HG03103 (cell line): ENCODE measurements around the gene ZNF181.
"Not testable (repeated sequence)": the region's sequence is repeated elsewhere in the genome, so short reads cannot be mapped to it uniquely, and the experiment has no call there.

Experiments used
- ATAC-seq: cut with Tn5 transposase; IDR thresholded peaks from one replicate; pipeline ENCODE4 v1.9.1; 2021; ENCODE audit warnings: low read depth; ENCODE audit not compliant: unreplicated experiment

ZNF181 gene

DNA sequence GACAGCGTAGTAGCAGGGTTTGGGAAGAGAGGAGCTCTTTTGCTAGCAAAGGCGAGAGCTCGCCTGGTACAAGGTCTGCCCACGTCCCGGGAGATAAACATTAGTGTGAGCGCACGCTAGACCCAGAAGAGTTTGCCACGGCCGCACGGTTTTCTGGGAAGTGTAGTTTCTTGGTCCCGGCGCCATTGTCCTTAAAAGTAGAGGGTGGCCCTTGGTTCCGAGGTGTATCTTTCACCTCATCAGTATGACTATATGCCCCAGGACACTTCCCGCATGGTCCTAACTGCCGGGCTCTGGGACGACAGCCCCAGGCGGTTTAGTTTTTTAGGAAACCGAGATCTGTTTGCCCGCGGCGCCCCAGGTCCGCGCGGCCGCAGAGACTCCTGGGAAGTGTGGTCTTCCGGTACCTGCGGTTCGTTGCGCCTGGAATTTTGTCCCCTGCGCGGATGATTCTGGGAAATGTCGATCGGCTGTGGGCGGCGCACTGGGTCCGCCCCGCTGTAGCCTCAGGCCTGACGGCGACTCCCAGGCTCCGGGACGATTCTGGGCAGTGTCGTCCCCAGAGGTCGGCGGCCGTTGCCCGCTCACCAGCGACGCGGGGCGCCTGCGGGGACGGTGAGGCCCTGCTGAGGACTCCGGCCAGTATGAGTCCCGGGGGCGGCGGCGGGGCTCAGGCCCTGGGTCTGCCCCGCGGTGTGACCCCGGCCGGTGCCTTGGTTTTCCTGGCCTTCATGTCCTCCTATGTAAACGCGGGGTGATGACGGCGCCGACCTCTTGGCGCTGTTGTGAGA lies at the start of gene ZNF181:
Gene ZNF181 (plus strand): TSS at position 498 of the 791 bp plus-strand sequence. CDS start 795 bp downstream, outside the sequence.
- peak; percentile 67 for ATAC-seq

DNA sequence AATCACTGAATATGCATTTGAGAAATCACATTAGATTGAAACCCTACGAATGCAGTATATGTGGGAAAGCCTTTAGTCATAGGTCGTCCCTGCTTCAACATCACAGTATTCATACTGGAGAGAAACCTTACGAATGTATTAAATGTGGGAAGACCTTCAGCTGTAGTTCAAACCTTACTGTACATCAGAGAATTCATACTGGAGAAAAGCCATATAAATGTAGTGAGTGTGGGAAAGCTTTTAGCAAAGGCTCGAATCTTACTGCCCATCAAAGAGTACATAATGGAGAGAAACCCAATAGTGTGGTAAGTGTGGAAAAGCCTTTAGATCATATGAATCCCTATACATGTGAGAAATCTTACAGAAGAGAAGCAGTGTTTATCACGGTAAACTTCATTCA lies 48.8 kb upstream of the ZNF181 start:
- not testable (repeated sequence) for ATAC-seq

DNA sequence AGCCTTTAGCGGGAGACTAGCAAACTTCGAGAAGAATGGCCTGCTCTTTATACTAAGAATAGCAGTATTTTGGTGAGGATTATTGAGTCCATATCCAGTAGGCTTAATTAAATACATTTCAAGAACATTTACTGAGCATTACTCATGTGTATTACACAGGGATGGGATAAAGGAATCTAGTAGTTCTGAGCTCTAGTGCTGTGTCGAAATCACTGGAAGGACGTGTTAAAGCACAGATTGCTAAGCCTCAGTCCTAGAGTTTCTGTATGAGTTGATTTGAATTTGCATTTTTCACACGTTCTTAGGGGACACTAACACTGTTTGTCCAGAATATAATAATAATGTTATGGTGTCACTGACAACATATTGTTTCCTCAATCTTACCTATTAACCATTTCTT lies 47.6 kb upstream of the ZNF181 start:
- no peak for ATAC-seq

DNA sequence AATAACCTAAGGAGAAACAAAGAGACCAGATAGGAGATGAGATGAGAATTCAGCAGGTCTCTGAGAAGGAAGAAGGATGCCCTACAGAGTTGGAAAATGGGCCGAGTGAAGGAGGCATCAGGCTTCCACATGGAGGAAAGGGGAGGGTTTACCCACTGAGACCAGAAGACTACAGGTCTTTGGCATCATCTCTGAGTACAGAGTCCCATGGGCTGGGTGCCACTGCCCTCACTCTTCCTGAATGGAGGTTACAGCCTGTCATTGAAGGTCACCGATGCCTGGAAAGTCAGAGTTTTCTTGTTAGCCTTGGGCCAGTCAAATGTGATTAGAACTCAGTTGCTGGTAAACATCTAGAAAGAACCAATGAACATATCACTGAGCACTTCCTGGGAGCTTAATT lies 46.7 kb upstream of the ZNF181 start:
- no peak for ATAC-seq

DNA sequence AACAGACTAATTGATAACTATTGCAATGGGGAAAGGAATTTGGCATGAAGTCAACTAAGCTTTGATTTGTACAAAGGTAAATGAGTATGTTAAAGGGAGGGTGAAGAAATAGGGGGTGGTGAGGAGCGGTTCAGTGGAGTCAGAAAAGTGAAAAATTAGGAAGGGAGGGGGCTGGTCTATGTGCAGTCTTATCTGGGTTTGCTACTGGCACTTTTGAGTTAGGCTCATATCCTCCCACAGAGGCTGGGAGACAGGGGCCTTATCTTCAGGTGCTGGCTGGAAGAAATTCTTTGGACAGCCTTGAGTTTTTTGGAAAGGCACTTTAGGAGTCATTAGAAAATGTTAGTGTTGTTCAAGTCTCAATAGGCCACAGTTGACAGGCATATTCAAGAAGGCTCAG lies 45.5 kb upstream of the ZNF181 start:
- no peak for ATAC-seq

DNA sequence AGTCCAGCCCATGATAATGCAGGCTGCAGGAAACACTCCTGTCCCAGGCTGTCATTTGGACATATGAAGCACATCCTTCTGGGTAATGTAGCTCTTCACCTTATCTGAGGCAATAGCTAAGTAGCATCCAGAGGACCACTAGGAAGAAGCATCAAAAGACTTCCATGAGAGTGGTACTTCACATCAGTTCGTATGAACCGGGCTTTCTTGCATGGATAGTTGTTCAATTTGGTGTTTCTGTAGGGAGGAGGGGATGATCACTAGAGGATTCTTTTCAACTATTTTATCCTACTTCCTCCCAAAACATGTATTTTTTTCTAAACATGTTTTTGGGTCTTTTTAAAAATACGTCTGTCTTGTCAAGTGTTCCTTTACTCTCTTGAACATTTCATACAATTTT lies 43.7 kb upstream of the ZNF181 start:
- ATAC-seq = no peak

DNA sequence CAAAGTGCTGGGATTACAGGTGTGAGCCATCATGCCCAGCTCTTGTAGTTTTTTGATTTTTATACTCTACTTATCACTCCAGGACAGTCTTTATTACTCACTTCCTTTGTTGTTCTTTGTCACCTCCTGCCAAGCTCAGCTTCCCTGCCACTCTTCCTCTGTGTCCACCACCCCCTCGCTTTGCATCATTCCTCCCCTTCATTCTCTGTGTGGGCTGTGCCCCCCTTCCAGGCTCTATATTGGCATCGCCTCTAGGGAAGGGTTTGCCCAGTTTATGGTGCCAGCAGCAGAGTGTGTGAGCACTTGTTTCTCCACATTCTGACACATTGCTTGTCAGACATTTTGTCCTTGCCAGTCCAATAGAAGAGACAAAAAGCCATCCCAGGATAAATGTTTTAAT lies 41.5 kb upstream of the ZNF181 start:
- no peak for ATAC-seq

DNA sequence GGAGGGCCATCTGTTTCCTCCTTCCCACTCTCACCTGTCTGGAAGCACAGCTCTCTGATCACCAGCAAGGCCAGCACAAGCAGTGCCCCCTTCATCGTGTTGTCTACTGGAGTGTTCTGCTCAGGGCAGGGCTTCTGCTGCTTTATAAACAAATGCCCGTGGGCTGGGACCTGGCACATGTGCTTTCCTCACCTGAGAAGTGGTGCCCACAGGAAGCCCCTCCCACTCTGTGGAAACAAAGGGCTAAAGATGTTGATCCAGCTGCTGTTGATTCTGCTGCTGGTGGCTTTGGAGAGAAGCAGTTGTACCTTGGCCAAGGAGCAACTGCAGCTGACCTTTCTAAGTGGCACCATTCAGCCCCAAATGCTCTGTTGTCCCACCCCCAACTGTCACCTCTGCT lies 26.4 kb upstream of the ZNF181 start:
- no peak for ATAC-seq

DNA sequence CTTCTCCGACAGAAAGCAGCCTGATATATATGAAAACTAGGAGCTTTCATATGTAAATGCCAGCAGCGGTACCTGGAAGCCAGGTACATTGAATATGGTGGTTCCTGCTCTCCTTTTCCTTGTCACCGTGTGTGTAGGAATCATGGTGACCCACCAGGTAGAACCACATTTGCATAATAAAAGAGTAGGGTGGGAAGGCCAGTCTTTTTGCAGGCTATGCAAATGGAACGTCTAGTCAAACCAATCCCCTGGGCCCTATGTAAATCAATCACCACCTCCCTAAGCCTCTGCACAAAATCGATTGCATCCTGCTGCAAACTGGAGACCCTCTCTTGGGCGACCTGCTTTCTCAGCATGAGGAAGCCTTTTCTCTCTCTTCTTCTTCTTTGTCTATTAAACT lies 22.2 kb upstream of the ZNF181 start:
- no peak for ATAC-seq

DNA sequence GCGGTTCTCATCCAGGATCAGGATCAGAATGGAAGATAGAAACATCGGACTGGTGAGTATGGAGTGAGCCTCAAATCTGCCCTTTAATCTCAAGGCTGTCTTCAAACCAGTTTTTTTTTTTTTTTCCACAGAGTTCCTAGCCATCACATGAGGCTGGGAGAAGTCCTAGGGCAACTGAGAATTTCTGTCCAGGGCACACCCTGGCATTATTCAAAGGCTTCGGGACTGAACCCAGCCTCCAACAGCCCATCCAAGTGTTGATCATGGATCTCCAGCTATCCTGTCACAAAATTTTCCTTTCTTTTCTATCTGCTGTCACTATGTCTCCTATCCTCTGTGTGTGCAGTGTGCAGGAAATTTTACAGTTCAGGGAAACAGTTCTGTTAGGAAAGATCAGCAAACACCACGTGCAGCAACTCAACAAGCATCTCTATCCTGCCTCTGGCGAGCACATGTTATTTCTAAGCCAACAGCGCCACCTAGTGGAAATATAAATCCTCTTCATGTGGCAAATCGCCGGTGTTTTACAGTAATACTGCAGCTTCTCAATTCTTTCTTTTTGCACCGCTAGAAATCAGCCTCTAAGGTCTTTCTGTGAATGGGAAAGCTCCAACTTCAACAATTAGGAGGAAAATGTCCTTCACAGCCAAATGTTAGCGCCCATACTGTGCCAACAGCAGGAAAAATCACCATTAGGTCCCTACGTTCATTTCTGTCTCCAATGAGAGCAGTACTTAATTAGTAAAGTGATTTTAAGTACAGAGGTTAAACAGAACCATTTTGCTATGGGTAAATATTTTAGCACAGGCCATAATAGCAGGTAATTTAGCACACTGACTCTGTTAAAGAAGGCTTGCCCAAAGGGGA lies 21.4 kb upstream of the ZNF181 start:
- ATAC-seq = no peak

DNA sequence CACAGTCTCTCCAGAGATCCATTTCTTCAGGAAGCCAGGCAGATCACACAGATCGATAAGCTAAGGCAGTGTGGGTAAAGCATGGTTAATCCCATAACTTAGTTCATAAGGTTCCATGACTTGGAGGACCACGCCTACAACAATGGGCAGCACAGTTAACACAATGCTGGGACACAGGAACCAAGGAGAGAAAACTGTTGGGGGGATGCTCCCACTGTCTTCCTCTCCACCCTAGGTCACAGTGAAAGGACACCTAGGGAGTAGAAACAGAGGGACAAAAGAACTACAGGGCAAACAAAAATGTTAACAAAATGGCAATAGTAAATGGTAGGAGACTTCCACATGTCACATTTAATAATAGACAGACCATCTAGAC lies 20.8 kb upstream of the ZNF181 start:
- no peak for ATAC-seq

DNA sequence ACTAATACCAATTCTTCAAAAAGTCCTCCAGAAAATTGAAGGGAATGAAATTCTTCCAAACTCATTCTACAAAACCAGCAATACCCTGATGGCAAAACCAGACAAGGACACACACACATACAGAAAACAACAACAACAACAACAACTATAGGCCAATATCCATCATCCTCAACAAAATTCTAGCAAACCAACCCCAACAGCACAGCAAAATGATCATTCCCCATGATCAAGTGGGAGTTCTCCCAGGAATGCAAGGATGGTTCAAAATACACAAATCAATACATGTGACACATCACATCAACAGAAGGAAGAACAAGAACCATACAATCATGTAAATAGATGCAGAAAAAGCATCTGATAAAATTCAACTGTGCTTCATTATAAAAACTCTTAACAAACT lies 18.7 kb upstream of the ZNF181 start:
- no peak for ATAC-seq

DNA sequence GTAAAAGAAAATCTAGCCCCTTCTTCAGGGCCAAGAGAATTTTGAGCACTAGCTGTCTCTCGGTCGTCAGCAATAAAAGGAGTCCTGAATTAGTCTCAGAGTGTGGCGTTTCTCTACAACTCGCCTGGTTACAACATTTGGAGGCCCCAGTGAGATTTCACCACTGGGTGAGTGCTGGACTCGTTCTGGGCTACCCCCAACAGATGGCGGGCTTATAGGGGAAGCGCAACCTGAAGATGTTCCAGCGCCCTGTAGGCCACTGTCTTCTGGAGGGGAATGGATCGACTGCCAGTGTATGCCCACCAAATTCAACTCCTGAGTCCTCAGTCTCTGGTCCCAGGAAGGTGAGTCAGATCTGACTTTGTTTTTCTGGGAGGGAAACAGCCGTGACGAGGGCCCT lies 11.7 kb upstream of the ZNF181 start:
- ATAC-seq = no peak

DNA sequence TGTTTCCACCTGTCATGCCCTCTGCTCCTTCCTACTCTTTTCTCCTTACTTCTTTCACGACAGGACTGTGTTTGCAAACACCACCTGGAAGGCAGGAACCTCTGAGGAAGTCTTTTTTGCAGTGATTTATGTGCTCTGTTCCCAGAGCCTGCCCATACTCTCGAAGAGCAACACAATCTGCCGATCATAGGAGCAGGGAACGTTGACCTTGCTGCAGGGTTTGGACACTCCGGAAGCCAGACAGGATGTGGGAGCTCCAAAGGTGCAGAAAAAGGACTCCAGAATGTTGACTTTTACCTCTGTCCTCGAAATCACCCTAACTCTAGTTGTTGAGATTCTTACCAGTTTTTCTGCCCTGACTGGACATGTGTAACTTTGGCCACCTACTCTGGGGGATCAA lies 8.6 kb upstream of the ZNF181 start:
- no peak for ATAC-seq

DNA sequence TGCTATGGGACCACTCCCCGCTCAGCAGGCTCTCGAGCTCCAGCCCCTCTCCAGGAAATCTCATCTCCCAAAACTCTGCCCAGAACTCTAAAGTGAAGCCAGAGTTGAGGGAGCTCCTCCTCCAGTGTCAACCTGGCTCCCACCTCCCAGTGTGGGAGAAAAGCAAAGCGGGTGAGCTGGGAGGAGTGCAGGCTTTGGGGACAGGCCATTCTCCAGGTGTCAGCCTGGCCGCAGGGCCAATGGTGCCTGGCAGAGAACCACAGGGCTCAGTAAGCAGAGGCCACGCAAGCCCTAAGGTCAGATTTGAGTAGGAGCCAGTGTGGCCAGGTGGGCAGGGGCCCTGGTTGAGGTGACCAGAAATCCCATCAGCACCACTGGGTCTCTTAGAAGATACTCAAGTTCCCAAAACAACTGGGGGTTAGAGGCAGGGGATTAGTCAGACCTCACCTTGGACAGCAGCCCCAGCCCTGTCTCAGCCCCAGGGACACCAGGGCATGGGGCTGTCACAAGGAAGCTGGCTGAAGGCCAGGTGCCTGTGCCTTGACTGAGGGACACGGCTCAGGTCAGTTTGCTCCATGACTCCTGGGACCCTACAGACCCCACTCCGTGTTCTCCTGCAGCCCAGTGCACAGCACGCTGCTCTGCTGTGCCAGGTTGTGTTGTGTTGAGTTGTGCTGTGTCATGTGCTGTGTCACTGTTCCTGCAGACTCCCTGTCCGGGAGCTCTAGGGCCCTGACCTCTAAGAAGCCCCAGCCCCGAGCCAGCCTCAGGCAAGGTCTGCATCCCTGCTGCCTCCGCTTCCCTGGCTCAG lies 2.8 kb upstream of the ZNF181 start:
- ATAC-seq = no peak

DNA sequence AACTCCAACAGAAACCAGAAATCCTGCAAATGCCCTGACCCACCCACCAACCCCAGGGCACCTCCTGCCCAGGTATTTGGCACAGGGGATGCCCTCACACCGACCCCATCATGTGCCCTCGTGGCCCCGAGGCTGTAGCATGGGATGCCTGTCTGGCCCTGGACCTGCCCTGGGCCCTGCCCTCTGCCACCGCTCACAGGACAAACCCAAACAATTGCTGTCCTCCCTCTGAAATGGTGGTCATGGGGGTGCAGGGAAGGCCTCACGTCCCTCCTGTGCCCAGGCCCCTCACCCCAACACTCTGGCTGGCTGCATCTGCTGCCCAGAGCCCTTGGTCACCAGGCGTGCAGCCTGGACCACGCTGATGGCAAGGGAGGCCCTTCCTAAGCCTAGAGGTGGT lies 2.1 kb upstream of the ZNF181 start:
- no peak for ATAC-seq

DNA sequence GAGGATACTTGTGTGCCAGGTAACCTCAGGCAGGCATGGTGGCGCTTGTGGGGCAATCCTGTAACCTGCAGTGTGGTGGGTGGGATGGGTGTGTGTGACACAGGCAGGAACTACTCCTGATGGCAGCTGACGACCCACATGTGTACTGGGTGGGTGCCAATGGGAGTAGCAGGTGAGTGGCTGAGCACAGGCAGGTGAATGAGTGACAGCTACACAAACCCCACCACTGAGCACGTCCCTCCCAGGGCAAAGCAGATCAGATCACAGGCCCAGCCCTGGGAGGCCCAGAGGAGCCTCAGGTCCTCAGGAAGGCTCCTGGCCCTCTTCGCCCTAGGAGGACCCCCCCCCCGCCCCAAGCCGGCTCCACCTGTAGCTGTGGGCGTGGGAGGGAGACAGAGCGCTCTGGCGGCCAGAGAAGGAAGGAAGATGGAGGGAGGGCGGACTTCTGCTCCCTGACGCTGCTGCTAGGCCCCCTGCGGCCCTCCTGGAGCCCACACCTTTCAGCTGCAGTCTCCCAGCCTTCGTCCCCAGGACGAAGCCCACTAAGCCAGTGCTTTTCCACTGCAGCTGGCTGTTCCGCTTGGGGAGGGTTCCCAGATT lies 1.3 kb upstream of the ZNF181 start:
- ATAC-seq = no peak

DNA sequence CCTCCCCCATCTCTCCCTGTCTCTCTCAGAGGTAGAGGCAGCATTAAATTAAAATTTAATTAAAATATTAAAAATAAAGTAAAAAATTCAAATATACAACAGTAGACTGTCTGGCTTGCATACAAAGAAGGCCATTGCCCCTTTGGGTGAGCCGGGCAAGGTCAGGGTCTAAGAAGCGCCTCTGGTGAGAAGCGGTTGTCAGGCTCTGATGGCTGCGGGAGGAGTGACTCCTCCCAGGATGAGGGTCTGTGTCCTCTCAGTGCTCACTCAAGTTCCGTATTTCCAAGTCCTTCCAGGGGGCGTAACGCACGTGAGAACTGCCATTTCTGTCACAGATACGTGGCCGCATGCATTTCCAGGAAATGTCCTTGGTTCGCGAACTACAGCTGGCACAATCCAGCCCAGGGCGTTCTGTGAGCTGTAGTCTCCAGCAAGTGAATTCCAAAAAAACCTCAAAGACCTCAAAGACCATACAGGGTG lies 737 bp upstream of the ZNF181 start:
- peak; percentile 9 for ATAC-seq

DNA sequence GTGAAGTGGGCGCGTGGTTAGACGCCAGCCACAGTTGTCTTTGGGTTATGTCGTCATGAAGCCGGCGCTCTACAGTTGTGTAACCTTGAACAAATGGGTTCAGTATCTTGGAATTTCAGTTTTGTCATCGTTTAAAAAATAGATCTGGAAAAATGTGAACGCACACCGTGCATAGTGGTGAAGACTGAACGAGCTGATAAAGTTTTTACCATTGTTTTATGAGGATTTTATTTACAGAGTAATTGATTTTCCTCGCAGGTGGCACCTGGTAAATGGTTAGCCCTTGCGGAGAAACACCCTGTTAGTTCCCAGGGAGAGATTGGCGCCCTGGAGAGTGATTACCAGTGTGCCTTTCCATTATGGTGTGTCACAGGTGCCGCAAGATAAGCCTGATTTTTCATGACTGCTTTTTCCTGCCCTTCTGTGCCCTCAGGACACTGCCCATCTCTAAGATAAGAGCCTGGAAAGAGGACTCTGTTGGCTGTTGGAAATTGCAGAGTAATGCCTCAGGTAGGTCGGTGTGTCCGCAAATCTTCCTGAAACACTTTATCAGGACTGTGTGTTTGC lies 577 bp downstream of the ZNF181 start:
- ATAC-seq = no peak
